GM21381 (cell line): ENCODE data around the gene LYST.
"Not testable (repeated sequence)": the region's sequence is repeated elsewhere in the genome, so short reads cannot be mapped to it uniquely, and the experiment has no call there.

Experiments
- ATAC-seq: cut with Tn5 transposase; IDR thresholded peaks from one replicate; pipeline ENCODE4 v1.9.1; 2021; ENCODE audit warnings: mild to moderate bottlenecking, moderate library complexity; ENCODE audit not compliant: unreplicated experiment

The LYST gene

GRCh38 chr1:235863699-235864093 is 3.0 kb downstream of the LYST start:
- ATAC-seq, result no peak

GRCh38 chr1:235861857-235862256 is 4.8 kb downstream of the LYST start:
- no peak for ATAC-seq

GRCh38 chr1:235860829-235861228 is 5.9 kb downstream of the LYST start:
- no peak for ATAC-seq

DNA sequence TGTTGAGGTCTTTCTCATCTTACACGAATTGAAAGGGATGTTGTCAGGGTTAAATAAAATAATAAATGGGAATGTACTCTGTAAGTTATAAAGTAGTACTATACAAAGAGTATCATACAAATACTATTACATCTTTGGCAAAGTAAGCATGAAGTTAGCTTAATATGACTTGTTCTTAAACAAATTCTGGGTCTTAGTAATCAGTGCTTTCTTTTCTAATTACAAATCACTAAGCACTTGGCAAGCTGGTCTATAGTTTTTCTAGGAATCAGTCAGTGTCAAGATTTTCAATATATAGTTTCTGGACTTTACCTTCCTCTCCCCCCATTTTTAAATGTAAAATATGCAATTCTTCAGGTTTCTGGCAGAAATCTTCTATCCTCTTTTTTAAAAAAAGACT is 6.9 kb downstream of the LYST start:
- no peak for ATAC-seq

GRCh38 chr1:235858766-235859165 is 7.9 kb downstream of the LYST start:
- no peak for ATAC-seq

- no peak for ATAC-seq
These were observed 8.9 kb downstream of the LYST start for GRCh38 chr1:235857756-235858155.

DNA sequence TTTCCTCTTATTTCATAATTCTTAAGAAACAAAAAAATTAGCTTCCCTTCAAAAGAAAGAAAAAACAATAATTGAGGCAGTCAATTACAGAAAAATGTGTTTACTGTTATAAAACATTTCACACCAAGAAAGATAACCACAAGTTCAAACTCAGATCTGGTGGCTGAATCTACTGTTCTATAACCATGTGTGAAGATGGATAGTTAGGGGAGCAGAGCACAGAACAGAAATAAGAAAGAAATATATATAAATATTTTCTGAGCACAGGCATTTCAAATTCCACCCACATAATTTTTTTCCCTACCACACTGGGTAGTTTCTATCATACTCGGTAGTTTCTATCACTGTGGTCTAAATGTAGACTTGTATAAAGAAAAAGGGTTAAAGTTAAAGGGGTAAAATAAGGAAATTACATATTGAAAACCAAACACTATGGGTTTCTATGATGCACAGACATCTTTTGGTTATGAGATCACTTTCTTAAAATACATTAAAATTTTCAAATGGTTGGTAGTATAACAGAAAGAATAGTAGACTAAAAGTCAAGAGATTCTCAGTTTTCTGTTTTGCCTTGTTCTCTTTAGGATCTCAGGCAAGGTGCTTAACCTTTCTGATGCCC is 10.8 kb downstream of the LYST start:
- ATAC-seq, result no peak

- no peak for ATAC-seq
These were observed 12.4 kb downstream of the LYST start for GRCh38 chr1:235854347-235854746.

GRCh38 chr1:235853653-235854052 is 13.1 kb downstream of the LYST start:
- no peak for ATAC-seq

GRCh38 chr1:235852887-235853286 is 13.8 kb downstream of the LYST start:
- no peak for ATAC-seq

- no peak for ATAC-seq
These were observed 14.8 kb downstream of the LYST start for GRCh38 chr1:235851939-235852338.

- ATAC-seq, result not testable (repeated sequence)
These were observed 18.5 kb downstream of the LYST start for GRCh38 chr1:235848251-235848650.

GRCh38 chr1:235845656-235846107 is 21.0 kb downstream of the LYST start:
- ATAC-seq, result not testable (repeated sequence)

DNA sequence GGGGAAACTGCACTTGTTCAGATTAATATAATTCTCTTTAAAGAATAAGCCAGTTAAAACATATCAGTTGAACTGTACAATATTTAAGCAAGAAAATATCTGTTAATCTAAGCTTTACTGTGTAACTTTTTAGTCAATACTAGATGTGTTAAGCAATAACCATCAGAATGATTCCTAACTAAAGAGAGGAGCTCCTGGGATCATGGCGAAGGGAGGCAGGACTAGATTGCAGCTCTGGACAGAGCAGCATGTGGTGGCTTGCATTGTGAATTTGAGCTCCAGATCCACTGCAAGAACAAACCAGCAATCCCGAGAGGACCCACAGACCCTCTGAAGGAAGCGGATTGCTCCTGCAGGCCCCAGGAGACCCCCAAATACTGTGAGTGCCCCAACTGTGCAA is 21.9 kb downstream of the LYST start:
- no peak for ATAC-seq

DNA sequence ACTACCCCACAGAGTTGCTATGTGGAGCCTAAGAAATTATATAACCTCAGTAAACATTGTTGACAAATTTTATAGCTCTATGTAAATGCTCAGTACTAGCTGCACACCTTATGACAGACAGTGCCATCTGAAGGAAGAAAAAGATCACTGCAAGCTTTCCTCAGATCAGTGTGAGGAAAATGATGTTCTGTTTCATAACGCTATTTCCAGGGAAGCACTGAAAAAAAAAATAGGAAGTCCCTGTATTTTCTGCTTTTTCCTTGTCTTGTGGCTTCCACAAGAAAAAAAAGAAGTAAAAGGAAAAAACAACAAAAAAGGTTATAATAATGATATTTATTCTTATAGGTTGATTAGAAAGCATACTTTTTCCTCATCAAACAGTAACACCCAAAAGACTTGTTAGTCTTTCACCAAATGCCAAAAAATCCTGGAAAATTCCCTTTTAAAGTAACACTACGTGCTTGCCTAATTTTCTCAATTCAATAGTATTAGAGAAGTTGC is 23.2 kb downstream of the LYST start:
- peak; percentile 47 for ATAC-seq

DNA sequence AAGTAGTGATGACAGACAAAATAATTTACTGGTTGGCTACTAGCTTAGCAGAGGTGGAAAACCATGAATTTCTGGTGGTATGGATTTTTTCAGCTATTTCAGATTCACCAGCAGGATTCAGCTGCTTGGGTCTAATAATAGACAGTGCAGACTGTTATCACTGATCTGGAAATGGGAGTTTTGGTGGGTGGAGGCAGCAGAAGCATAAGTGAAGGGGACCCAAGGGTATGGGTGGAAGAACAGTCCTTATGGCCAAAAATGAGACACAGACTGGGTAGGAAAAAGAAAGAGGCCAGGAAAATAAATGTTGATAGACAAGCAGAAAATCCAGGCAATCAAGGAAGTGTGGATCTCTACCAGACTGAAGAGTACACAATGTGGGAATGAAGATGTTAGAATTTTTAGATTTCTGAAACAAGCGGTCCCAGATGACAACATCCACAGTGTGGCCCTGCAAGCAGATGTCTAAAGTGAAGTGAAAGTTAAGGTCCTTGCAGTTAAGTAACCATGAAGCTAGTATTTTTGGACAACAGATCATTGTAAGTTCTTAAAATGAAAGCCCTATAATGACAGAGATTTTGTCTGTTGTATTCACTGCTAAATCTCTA is 24.7 kb downstream of the LYST start:
- ATAC-seq, result peak; percentile 68

DNA sequence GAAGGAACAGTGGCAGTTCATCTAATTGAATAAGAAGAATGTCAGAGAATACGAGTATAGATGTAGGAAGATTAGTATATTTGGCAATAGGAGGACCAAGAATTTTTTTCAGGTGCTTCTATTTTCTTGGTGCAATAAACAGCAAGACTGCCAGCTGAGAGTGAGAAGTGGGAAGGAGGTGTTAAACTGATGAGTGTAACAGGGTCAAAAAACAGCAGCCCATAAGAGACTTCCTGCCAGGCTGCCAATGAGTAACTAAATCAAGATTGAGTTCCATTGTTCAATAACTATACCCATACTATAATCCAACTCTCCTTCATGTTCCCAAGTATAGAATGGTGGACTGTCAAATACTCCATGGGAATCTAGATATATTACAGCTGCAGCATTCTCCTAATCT is 28.7 kb downstream of the LYST start:
- peak; percentile 42 for ATAC-seq

- no peak for ATAC-seq
These were observed 31.5 kb downstream of the LYST start for GRCh38 chr1:235835226-235835625.

DNA sequence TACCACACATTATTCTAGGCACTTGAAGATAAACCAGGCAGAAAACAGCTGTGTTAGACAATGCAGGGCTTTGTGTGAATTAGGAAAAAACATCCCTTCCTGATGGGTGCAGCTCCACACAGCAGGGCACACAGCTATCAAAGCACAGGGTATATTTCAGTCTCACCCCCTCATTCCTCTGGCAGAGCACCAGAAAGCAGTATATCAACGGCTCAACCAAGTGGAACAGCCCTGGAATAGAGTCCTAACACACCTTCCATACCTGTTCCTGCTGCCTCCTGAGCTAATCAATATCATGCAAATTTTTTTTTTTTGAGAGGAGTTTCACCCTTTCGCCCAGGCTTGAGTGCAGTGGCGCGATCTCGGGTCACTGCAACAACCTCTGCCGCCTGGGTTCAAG is 32.1 kb downstream of the LYST start:
- no peak for ATAC-seq

GRCh38 chr1:235832011-235832410 is 34.7 kb downstream of the LYST start:
- no peak for ATAC-seq

GRCh38 chr1:235831148-235831547 is 35.6 kb downstream of the LYST start:
- ATAC-seq, result peak; percentile 81

DNA sequence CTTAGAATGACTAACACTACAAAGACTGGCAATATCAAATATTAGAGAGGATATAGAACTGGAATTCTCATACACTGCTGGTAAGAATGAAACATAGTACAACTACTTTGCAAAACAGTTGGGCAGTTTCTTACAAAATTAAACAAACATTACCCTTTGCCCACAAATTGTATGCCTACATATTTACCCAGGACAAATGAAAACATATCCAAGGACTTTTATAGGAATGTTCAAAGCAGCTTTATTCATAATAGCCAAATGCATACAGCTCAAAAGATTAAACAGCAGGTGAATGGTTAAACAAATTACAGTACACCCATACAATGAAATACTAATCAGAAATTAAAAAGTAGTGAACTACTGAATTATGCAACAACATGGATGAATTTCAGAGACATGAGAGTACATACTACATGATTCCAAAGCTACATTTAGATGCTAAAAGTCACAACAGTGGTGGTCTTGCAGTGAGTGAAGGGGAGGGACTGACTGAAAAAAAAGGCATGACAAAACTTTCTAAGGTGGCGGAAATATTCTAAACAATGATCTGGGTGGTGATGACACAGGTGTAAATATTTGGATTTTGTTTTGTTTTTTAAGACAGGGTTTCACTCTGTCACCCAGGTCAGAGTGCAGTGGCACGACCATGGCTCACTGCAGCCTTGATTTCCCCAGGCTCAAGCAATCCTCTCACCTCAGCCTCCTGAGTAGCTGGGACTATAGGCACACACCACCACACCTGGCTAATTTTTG is 40.4 kb downstream of the LYST start:
- no peak for ATAC-seq
